HG03432 (cell line): ENCODE measurements around the gene AP3B1.
"Not testable (repeated sequence)": the region's sequence is repeated elsewhere in the genome, so short reads cannot be mapped to it uniquely, and the experiment has no call there.

Source experiments
- ATAC-seq: cut with Tn5 transposase; IDR thresholded peaks from one replicate; pipeline ENCODE4 v1.9.1; 2021; ENCODE audit warnings: mild to moderate bottlenecking, moderate library complexity; ENCODE audit not compliant: unreplicated experiment

Gene AP3B1

DNA sequence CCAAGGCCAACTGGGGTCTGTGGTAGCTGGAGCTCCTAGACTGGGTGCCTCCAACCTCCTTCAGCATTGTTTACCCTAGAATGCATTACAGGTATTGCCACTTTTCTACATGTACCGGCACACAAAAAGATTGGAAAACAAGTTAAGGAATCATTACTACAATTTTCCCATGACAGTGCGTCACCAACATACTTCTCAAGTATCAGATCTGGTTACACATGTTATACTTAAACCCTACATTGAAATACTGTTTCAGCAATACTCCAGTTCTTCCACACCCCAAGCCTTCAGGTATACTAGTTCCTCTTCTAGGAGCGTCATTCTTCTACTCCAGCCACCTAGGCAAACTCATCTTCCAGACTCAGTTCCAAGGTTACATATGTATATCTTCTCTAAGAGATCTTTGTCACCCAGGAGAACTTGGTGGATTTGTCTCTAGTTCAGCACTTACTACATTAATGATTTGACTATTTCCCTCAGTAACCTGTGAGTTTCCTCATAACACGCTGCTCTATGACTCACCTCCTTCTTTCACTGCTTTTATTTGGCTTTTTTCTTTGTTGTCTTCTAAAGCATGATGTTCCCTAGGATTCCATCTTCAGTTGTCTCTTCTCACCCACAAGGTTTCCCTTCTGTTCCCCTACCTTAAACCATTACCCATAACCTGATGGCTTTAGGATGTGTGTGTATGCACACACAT, 217.0 kb downstream of the AP3B1 start:
- no peak for ATAC-seq

DNA sequence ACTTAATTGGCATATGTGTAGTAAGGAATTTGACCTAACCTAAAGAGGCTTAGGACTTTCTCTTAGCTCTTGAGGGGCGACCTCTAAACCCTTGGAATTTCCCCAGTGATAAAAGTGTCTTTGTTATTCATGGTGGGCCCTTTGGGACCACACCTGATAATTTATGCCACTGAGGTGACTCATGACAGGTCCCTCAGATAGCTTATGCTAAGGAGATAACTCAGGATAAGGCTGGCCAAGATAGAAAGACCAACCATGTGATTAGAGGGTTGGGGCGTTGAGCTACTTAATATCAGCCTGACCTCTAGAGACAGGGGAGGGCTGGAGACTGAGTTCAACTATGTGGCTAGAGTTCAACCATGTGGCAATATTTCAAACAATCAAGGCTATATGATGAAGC, 218.1 kb downstream of the AP3B1 start:
- no peak for ATAC-seq

DNA sequence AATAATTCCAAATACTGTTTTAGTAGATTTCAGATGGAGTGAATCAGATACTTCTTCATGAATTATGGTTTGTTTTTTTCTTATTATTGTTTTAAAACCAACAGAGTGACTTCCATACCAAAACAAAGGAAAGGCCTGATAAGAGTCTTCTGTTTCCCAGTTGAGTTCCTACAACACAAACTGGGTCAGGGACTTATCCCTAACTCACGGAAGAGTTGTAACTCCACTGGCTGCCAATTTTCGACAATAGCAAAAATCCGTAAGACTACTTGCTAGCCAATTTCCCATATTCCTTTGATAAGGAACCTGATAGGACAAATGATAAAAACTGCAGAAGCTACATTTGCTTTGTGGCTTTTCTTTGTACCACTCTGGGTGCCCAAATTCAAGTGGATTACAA, 219.2 kb downstream of the AP3B1 start:
- no peak for ATAC-seq

DNA sequence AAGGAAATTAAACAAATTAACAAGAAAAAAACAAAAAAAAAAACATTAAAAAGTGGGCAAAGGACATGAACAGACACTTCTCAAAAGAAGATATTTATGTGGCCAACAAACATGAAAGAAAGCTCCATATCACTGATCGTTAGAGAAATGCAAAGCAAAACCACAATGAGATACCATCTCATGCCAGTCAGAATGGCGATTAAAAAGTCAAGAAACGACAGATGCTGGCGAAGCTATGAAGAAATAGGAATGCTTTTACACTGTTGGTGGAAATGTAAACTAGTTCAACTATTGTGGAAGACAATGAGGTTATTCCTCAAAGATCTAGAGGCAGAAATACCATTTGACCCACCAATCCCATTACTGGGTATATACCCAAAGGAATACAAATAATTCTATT, 223.8 kb downstream of the AP3B1 start:
- ATAC-seq: not testable (repeated sequence)

DNA sequence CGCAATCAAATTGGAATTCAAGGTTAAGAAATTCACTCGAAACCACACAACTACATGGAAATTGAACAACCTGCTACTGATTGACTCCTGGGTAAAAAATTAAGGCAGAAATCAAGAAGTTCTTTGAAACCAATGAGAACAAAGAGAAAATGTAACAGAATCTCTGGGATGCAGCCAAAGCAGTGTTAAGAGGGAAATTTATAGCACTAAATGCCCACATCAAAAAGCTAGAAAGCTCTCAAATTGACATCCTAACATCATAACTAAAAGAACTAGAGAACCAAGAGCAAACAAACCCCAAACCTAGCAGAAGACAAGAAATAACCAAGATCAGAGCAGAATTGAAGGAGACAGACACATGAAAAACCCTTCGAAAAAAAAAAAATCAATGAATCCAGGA, 226.9 kb downstream of the AP3B1 start:
- not testable (repeated sequence) for ATAC-seq

DNA sequence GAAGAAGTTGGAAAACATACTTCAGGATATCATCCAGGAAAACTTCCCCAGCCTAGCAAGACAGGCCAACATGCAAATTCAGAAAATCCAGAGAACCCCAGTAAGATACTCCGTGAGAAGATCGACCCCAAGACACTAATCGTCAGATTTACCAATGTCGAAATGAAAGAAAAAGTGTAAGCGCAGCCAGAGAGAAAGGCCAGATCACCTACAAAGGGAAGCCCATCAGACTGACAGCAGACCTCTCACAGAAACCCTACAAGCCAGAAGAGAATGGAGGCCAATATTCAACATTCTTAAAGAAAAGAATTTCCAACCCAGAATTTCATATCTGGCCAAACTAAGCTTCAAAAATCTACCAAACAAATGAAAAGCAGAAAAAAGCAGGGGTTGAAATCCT, 227.8 kb downstream of the AP3B1 start:
- not testable (repeated sequence) for ATAC-seq

DNA sequence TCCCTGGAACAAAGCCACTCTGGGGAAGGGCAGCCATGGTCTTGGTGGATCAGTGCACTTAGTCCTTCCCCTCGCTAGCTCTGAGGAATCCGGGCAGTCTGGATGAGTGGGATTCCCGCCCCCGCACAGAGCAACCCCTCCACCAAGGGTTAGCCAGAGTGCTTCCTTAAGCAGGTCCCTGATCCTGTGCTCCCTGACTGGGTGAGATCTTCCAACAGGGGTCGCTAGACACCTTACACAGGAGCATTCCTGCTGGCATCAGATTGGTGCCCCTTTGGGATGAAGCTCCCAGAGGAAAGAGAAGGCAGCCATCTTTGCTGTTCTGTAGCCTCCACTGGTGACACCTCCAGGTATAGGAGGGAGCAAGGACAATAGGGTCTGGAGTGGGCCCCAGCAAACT, 228.8 kb downstream of the AP3B1 start:
- ATAC-seq: no peak

DNA sequence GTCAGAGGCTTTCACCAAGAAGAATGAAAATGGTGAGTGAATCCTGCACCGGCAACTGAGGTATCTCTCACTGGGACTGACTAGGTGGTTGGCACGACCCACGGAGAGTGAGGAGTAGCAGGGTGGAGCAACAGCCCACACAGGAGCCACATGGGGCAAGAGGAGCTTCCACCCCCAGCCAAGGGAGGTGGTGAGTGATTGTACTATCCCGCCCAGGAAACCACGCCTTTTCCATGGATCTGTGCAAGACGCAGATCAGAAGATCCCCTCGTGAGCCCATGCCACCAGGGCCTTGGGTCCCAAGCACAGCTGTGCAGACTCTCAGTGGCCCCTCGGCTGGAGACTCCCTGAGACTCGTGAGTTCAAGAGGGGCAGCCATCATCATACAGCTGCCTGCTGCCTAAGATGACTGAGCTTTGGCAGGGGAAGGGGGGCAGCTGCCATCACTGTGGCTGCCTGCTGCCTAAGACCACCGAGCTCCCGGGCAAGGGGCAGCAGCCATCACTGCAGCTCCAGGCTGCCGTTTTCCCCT, 229.5 kb downstream of the AP3B1 start:
- ATAC-seq: no peak

DNA sequence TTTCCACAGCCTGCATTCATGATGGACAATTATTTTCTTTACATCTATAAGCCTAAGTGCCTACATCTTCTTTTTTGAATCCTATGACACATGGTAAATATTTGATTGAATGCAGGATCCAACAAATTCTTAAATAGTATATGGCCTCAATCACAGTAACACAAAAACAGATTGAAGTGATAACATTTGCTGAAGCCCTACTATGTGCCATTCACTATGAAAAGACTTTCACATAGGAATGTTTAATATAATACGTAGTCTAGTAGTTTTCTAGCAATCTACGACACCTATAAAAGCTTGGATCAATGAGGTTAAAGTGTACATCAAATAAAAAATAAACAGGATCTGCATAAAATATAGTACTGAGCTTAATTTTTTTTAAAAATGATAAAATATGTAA, 231.0 kb downstream of the AP3B1 start:
- no peak for ATAC-seq

DNA sequence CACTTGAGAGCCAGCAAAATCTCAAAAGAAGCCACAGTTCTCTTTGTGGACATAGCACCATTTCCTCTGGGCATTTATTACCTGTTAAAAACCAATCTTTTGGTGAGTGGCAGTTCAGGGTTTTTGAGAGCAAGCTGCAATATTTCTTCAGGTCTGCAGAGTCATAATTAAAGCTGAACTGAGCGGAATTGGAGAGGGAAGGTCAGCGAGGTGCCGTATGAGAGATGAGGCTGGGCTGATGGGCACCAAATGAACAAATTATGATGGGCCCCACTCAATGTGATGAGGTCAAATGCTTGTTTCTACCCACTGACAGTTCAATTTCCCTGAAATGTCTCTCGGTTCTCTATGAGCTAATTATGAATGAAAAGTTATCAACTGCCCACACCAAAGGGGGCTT, 231.9 kb downstream of the AP3B1 start:
- ATAC-seq: no peak

DNA sequence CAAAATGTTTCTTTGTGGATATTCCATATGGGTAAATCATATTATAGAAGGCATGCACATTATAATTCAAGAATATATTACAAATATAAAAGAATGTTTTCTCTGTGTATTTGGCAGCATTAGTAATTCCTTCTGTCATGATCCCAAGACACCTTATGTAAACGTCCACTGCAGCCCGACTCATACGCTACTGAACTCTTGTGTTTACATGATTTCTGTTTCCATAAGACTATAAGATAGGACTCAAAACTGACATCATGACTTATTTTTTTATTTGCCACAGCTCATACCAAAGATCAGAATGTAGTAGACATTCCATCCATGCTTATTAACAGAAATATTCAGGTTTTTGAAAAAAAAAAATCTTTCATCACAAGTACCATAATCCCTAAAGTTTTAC, 234.1 kb downstream of the AP3B1 start:
- no peak for ATAC-seq

DNA sequence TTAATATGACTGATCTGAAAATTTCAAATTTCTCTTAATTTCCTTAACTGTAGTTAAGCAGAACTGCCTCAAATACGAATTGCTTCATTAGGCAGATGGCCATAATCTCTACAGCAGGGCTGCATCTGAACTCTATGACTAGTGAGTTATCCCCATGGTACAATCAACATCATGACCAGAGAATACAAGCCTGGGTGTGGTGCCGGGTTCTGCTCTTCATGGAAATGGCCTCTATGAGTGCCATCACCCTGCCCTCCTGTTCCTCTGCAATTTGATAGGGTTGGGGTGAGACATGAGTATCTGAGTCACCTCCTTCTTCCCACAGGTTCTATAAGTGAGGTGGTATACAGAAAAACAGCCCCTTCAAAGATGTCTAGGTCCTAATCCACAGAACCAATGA, 235.9 kb downstream of the AP3B1 start:
- no peak for ATAC-seq

DNA sequence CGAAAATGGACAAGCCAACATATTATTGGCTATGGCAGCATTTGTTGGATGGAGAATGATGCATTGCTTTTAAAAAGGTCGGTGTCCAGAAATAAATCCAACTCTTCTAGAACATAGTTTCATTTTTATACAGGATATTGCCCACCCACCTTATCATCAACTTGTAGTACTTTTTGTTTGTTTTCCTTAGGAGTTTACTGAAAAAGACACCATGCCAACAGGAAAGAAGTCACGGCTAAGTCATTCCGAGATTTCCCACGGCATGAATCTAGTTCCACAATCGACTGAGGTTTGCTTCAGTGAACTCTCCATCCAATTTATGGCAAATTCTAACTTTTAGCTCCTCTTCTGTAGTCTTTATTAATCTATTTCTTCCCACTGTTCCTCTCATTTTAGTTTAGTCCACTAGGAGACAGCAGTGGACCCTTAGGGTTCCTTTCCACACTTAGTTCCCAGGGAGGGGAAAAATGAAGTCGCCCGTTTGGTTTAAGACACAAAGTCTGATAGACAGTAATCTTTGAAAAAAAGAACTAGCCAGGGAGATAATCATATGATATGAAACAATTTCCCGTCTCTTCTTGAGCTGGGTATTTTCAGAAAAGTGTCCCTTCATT, 237.5 kb downstream of the AP3B1 start:
- no peak for ATAC-seq

DNA sequence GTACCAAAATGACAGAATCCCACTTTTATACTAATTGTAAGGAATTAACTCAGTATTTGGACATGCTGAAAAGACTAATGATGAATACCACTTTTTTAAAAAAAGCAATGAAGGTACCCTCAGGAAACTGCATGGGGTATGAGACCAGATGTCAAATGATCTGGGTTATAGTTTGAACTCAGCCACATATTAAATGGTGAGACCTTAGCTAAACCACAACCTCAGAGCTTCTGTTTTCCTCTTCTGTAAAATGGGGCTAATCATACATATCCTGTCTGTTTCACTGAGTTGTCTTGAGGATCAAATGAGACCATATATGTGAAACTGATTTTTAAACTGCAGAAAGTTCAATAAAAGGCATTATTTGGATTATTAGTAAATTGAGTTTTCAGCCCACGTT, 238.4 kb downstream of the AP3B1 start:
- no peak for ATAC-seq

DNA sequence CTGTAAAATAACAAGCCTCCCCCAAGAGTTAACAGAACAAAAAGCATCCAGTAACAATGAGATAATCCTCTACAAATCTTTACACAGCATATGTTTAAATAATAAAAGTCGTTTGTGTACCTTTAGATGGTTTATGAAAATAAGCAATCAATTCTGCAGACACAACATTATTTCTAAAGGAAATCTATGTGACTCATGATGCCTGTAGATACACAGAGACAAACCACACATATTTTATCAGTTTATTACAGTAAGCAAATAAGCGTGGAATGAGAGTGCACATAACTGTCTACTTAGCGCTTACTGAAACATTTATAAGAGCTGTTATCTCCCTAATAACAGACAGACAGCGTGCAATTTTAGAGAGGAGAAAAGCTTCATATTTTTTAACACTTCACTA, 243.6 kb downstream of the AP3B1 start:
- no peak for ATAC-seq

DNA sequence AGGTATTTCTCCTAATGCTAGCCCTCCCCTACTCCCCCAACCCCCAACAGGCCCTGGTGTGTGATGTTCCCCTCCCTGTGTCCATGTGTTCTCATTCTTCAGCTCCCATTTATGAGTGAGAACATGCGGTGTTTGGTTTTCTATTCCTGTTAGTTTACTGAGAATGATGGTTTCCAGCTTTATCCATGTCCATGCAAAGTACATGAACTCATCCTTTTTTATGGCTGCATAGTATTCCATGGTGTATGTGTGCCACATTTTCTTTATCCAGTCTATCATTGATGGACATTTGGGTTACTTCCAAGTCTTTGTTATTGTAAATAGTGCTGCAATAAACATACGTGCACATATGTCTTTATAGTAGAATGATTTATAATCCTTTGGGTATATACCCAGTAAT, 247.7 kb downstream of the AP3B1 start:
- ATAC-seq: not testable (repeated sequence)

DNA sequence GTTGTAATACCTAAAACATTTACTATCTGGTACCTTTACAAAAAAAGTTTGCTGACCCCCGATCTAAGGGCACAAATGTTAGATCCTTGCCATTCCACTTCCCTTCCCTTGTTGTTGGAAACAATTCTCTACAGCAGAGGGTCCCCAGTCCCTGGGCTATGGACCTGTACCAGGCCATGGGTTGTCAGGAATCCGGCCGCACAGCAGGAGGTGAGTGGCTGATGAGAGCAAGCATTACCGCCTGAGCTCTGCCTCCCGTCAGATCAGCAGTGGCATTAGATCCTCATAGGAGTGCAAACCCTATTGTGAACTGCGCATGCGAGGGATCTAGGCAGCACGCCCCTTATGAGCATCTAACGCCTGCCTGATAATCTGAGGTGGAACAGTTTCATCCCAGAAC, 248.5 kb downstream of the AP3B1 start:
- no peak for ATAC-seq

DNA sequence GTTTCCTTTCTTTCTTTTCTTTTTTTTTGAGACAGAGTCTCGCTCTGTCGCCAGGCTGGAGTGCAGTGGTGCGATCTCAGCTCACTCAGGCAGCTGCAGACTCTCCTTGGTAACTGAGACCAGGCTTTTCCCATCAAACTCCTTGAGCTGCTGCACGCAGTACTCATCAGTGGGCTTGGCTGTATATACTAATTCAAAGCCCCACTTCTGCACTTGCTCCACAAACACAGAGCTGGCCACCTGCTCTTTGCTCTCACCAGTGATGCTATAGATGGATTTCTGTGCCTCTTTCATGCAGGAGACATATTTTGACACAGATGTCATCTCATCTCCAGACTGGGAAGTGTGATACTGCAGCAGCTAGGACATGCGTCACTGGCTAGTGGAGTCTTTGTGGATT, 252.7 kb downstream of the AP3B1 start:
- ATAC-seq: no peak

DNA sequence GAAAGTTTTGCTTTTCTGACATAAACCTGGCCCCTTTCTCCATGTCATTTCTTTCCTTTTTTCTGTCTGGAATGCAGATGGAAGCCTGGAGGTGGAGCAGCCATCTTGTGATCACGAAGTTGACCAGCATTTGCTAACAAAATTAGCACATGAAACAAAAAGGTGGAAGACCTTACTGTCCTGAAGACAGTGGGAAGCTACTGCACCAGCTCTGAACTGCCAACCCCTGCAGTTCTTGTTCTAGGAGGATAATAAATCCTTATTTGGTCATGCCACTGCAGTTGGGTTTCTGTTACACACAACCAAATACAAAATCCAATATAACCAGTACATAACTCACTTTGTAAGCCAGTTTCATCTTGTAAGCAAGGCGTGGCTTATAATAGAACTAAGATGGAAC, 269.0 kb downstream of the AP3B1 start:
- no peak for ATAC-seq

DNA sequence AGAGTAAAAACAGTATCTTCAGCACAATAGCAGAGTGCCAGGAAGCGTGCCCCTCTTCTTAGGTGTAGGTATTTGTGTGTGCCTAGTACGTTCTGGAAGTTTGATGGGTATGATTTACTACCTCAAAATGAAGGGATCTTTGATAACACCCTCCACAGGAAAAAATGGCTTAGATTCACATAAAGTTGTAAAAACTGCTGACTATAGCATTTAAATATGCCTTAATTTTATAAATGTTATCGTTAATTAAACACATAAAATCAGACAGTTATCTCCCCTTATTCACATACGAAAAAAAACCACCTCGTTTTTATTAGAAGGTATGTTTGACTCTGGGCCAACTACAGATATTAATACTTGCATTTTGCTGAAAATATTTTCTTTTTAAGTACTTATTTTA, 274.8 kb downstream of the AP3B1 start:
- no peak for ATAC-seq

DNA sequence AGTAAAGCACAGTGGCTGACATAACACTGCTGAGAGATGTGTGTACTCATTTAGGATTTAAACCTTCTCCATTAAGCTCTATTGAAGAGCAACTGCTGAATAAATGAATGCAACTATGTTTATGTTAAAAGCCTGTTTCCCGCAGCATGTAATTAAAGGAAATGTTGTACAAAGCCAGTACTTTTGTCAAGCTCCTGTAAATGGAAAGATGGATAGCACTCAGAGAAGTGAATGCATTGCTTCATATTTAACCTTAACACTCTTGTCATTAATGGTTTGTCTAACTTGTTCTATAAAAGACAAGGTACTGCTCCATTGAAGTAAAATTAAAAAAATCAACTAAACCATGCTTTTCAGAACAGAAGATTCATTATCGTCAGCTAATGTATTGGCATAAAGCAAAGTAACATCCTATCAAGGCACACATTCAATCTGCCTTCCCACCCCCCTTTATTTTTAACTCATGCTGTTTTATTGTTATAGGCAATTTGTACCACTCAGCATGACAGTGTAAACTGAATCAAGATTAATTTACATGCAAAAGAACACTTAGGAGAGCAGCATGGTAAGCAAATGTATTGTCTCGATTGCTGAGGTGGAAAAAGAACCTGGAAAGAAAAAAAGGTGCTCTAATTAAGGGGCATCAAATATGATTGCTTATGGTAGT, 277.5 kb downstream of the AP3B1 start:
- no peak for ATAC-seq

DNA sequence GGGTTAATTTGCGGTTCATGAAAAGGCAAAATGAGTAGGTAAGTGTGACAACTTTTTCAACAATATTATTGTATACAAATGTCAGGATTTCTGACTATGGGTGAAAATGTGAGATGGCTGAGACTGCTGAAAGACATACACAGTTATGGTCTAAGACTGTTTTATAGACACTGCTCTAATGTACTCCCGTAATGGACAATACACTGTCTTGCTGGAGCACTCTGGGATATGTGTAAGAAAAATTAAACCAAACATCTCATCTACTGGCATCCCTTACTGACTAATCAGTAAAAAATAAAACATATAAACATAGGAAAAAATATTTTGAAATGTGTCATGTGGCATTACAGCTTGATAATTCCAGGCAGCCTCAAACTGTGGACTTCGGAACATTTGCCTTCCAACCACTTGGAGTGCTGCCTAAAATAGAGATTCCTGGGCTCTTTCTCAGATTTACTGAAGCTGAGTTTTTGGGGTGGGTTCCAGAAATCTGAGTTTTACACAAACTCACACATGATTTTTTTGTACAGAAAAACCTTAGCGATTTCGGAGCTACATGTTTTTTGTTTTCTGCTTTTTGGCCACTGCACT, 284.5 kb downstream of the AP3B1 start:
- no peak for ATAC-seq
